ENCODE results near the gene PTPRT. TPM values are rescaled to one million over a fixed set of nuclear protein-coding genes. Genes with fewer than 3 reads are reported as not detected.

The PTPRT gene
- total and polyA plus RNA-seq, 2 of the 4 experiments (the other 2 are of a cell fraction), result not detected

GRCh38 chr20:42985628-42986027 lies 204.1 kb downstream of the PTPRT start:
- H4K91ac ChIP-seq (ENCODE audit: insufficient read depth, low read depth, low read length), result no peak overlapping the region
- no peak overlapping the region for H2BK20ac ChIP-seq (ENCODE audit: low read depth, low read length)
- no peak overlapping the region for H4K5ac ChIP-seq (ENCODE audit: low read depth, low read length)
- 40% methylated on average over 2 of the region's 4 CpGs; no CpG with 5 or more reads in 1 of the 2 experiments for WGBS, 2 experiments (ENCODE audit: extremely low coverage in 2 of 2, insufficient read length in 1 of 2)
- no peak overlapping the region for H2AK9ac ChIP-seq (replicated peaks; ENCODE audit: low read depth, low read length, poor library complexity)
- BruUV-seq (replicated peaks), result no TSS peak
- no peak overlapping the region for H2BK15ac ChIP-seq (ENCODE audit: low read depth, low read length)
- H3K79me1 ChIP-seq (ENCODE audit: low read depth in 1 of 2, low read length in 2 of 2), result no peaks in the 10 kb centered on the region
- H3K27ac ChIP-seq (ENCODE audit: insufficient read depth, low read length), result no peak overlapping the region
- ChIA-PET POLR2A (ENCODE audit: unreplicated experiment) (no interaction called here), CTCF (no interaction called here)
- H3K4me3 ChIP-seq (ENCODE audit: insufficient read depth, low read depth, low read length), result no peak overlapping the region
- no peak overlapping the region for H3K9ac ChIP-seq (ENCODE audit: low read depth, low read length)
- no peak overlapping the region for H3K14ac ChIP-seq (replicated peaks; ENCODE audit: low read depth, low read length)
- H3K23ac ChIP-seq (ENCODE audit: low read depth, low read length), result no peak overlapping the region
- H3K4me1 ChIP-seq (ENCODE audit: control insufficient read depth, insufficient read depth, low read length), result no peaks in the 10 kb centered on the region
- H3K36me3 ChIP-seq (ENCODE audit: control insufficient read depth, insufficient read depth, low read length), result no peaks in the 10 kb centered on the region
- H2AFZ ChIP-seq (replicated peaks; ENCODE audit: low read length, poor library complexity), result no peak overlapping the region
- no peak overlapping the region for H2BK5ac ChIP-seq (ENCODE audit: low read depth, low read length, poor library complexity, severe bottlenecking)
- H2BK120ac ChIP-seq (ENCODE audit: low read depth, low read length), result no peak overlapping the region
- H3K4me2 ChIP-seq (ENCODE audit: low read depth, low read length), result no peak overlapping the region
- in situ Hi-C loops (cut with MboI; ENCODE audit: low sequenced_read_pairs), result no loop called here
- no peak for DNase-seq
- no peak overlapping the region for H4K8ac ChIP-seq (ENCODE audit: low read depth in 2 of 2, low read length in 2 of 2)
- peaks cover 29% of the 10 kb centered on the region for H3K9me3 ChIP-seq (ENCODE audit: control insufficient read depth, insufficient read depth, low read length)
- no peaks in the 10 kb centered on the region for H4K20me1 ChIP-seq (ENCODE audit: insufficient read depth, low read length)
- no peak for ATAC-seq (ENCODE audit: low read depth)
- H3K18ac ChIP-seq (ENCODE audit: low read depth, low read length), result no peak overlapping the region
- H2AK5ac ChIP-seq (ENCODE audit: low read depth, low read length), result no peak overlapping the region
- H3K4ac ChIP-seq (ENCODE audit: low read depth, low read length), result no peak overlapping the region
- no peak overlapping the region for H3K56ac ChIP-seq (ENCODE audit: extremely low read depth, insufficient read depth, low read length)
- dilution Hi-C loops (cut with HindIII; ENCODE audit: low sequenced_read_pairs, unreplicated experiment), result no loop called here
- TF ChIP-seq USF2 (IDR thresholded peaks at IDR 0.05; ENCODE audit: low read depth, low read length) (no peak), CEBPB (IDR thresholded peaks at IDR 0.05; ENCODE audit: low read depth, low read length) (no peak), RAD21 (IDR thresholded peaks at IDR 0.05; ENCODE audit: low read length) (no peak), RFX5 (IDR thresholded peaks at IDR 0.05; ENCODE audit: low read depth, low read length) (no peak), FOS (IDR thresholded peaks at IDR 0.05; ENCODE audit: low read depth, low read length) (no peak), POLR2A (IDR thresholded peaks at IDR 0.05; ENCODE audit: low read depth, low read length) (no peak), SMC3 (IDR thresholded peaks at IDR 0.05; ENCODE audit: low read depth, low read length) (no peak), BHLHE40 (IDR thresholded peaks at IDR 0.05; ENCODE audit: low read depth, low read length) (no peak), ELK1 (IDR thresholded peaks at IDR 0.05; ENCODE audit: borderline replicate concordance, low read depth, low read length) (no peak), RCOR1 (IDR thresholded peaks at IDR 0.05; ENCODE audit: insufficient replicate concordance, low read length) (no peak), MAFK (IDR thresholded peaks at IDR 0.05; ENCODE audit: low read depth, low read length) (no peak), MXI1 (IDR thresholded peaks at IDR 0.05; ENCODE audit: borderline replicate concordance, low read depth, low read length) (no peak), CTCF (conservative IDR thresholded peaks at IDR 0.05; ENCODE audit: low read depth, low read length) (no peak), CHD1 (IDR thresholded peaks at IDR 0.05; ENCODE audit: low read depth, low read length) (no peak), NFE2L2 (IDR thresholded peaks at IDR 0.05; ENCODE audit: low read depth, low read length) (no peak), MAZ (IDR thresholded peaks at IDR 0.05; ENCODE audit: borderline replicate concordance, low read depth, low read length) (no peak)
- H3K27me3 ChIP-seq (ENCODE audit: control insufficient read depth, insufficient read depth, low read length), result no peaks in the 10 kb centered on the region
- intact Hi-C loops (cut with micrococcal nuclease), result no loop called here
- no peaks in the 10 kb centered on the region for H3K9me1 ChIP-seq (ENCODE audit: insufficient read depth, low read length)

All from IMR-90 (cell line).